Esophagus muscularis mucosa (tissue), 4 donors: ENCODE measurements around the gene IGLL1. TPM values are rescaled to one million over a fixed set of nuclear protein-coding genes. Genes with fewer than 3 reads are reported as not detected.
"Not testable (repeated sequence)": the region's sequence is repeated elsewhere in the genome, so short reads cannot be mapped to it uniquely, and the experiment has no call there.

Source experiments
- DNase-seq: peaks from one replicate; pipeline ENCODE4 v3.0.0-alpha.2; 2017; ENCODE audit errors: extremely low spot score
- H3K27ac ChIP-seq, 4 donors: fragments of 200-600 bp; sonication (generic); replicated peaks in 1 of 4; 1 replicate in 3 of 4; 2 replicates in 1 of 4; pipeline ENCODE4 v1.5.1; 2016 to 2019; ENCODE audit warnings: mild to moderate bottlenecking in 1 of 4
- H3K27me3 ChIP-seq, 4 donors: fragments of 200-600 bp; sonication (generic); one replicate each; pipeline versions ENCODE4 v1.5.1 to v1.6.0; 2016 to 2019
- H3K36me3 ChIP-seq, 4 donors: fragments of 200-600 bp; sonication (generic); one replicate each; pipeline ENCODE4 v1.5.1; 2016 to 2019
- H3K4me1 ChIP-seq, 4 donors: fragments of 200-600 bp; sonication (generic); one replicate each; pipeline ENCODE4 v1.5.1; 2016 to 2019
- H3K4me3 ChIP-seq, 4 donors: fragments of 200-600 bp; sonication (generic); 1 replicate in 2 of 4; 2 replicates in 2 of 4; pipeline ENCODE4 v1.5.1; 2016 to 2019; ENCODE audit warnings: mild to moderate bottlenecking in 4 of 4, moderate library complexity in 1 of 4
- H3K9me3 ChIP-seq, 4 donors: fragments of 200-600 bp; sonication (generic); 1 replicate in 3 of 4; 2 replicates in 1 of 4; pipeline ENCODE4 v1.5.1; 2016 to 2019
- CTCF ChIP-seq, 3 experiments: fragments of 200-600 bp in 2 of 3; fragments of 450-650 bp in 1 of 3; sonication (generic) in 2 of 3; IDR thresholded peaks; one replicate each; pipeline ENCODE4 v1.5.1; 2017 to 2019; ENCODE audit warnings: antibody characterized with exemption in 3 of 3, mild to moderate bottlenecking in 2 of 3, moderate library complexity in 1 of 3
- EP300 ChIP-seq: sonication (generic); formaldehyde crosslinking; IDR thresholded peaks from one replicate; pipeline ENCODE4 v1.6.1; 2017; ENCODE audit warnings: antibody characterized with exemption
- POLR2A ChIP-seq: fragments of 450-650 bp; IDR thresholded peaks from one replicate; pipeline ENCODE4 v1.6.1; 2017; ENCODE audit warnings: antibody characterized with exemption, moderate library complexity, mild to moderate bottlenecking, low read depth
- POLR2AphosphoS5 ChIP-seq, 2 donors: sonication (generic); formaldehyde crosslinking; IDR thresholded peaks; one replicate each; pipeline ENCODE4 v1.6.1; 2017; ENCODE audit warnings: antibody characterized with exemption in 2 of 2
- WGBS: methylation state at CpG from one replicate; pipeline ENCODE4 v1.1.5; 2018; 5-methylcytosine and 5-hydroxymethylcytosine counted together
- intact Hi-C: fragments of 100-400 bp; cut with DNase I; formaldehyde crosslinking; loops from one replicate; pipeline ENCODE4 v1.15.1; 2023
- total RNA-seq, 4 donors: library from RNA; depleted of rRNA; stranded (reverse); fragments of >200 nt; gene quantifications; one replicate each; pipeline versions ENCODE4 v1.1.0 to v1.2.1, GENCODE V29; 2016

The IGLL1 gene
- total RNA-seq, 4 donors from 2014 or later, result not detected

- no peak for DNase-seq
These were observed 42.7 kb downstream of the IGLL1 start for GRCh38 chr22:23537416-23537815.

GRCh38 chr22:23536821-23537345 is 43.2 kb downstream of the IGLL1 start:
- no peaks in the 10 kb centered on the region for H3K27me3 ChIP-seq
- no peak for TF ChIP-seq CTCF (IDR thresholded peaks at IDR 0.05)
- no peak for TF ChIP-seq POLR2A
- TF ChIP-seq EP300, result no peak
- TF ChIP-seq POLR2AphosphoS5 (IDR thresholded peaks at IDR 0.05), result no peak
- H3K27ac ChIP-seq, result no peak overlapping the region
- 89% methylated on average over 17 of the region's 17 CpGs for WGBS
- DNase-seq, result no peak
- no peaks in the 10 kb centered on the region for H3K9me3 ChIP-seq
- intact Hi-C loops, result loop anchor here (5.0 to 10.0 kb wide), 2 partner anchors 102 to 135 kb away; no protein-coding TSS in a partner anchor
- no peaks in the 10 kb centered on the region for H3K36me3 ChIP-seq
- H3K4me1 ChIP-seq, result peaks cover 5 to 28% (median 15%) of the 10 kb centered on the region in 4 donors
- H3K4me3 ChIP-seq, result no peak overlapping the region

More at GRCh38 chr22:23537416-23537815, 42.7 kb downstream of the IGLL1 start:
- H3K27me3 ChIP-seq, result no peaks in the 10 kb centered on the region
- WGBS, result 79% methylated on average over 11 of the region's 11 CpGs
- peaks cover 5 to 32% (median 19%) of the 10 kb centered on the region in 4 donors for H3K4me1 ChIP-seq
- H3K9me3 ChIP-seq, result no peaks in the 10 kb centered on the region
- TF ChIP-seq EP300 (no peak), POLR2AphosphoS5 (IDR thresholded peaks at IDR 0.05) (no peak), CTCF (IDR thresholded peaks at IDR 0.05) (no peak), POLR2A (no peak)
- no peak overlapping the region for H3K4me3 ChIP-seq
- intact Hi-C loops, result loop anchor here (5.0 to 10.0 kb wide), 2 partner anchors 103 to 135 kb away; no protein-coding TSS in a partner anchor
- no peak overlapping the region for H3K27ac ChIP-seq
- H3K36me3 ChIP-seq, result no peaks in the 10 kb centered on the region

- peaks cover 5 to 25% (median 13%) of the 10 kb centered on the region in 4 donors for H3K4me1 ChIP-seq
- H3K36me3 ChIP-seq, H3K27ac ChIP-seq, DNase-seq, H3K27me3 ChIP-seq, H3K9me3 ChIP-seq, H3K4me3 ChIP-seq: not testable (repeated sequence)
- intact Hi-C loops, result loop anchor here (5.0 to 10.0 kb wide), 2 partner anchors 101 to 134 kb away; no protein-coding TSS in a partner anchor
- WGBS, result 73% methylated on average over 5 of the region's 5 CpGs
These were observed 44.1 kb downstream of the IGLL1 start for GRCh38 chr22:23535790-23536661.

- Histone ChIP-seq H3K27ac (no peak overlapping the region), H3K4me3 (no peak overlapping the region), H3K9me3 (no peaks in the 10 kb centered on the region), H3K4me1 (peaks cover 5 to 25% (median 13%) of the 10 kb centered on the region in 4 donors), H3K36me3 (no peaks in the 10 kb centered on the region), H3K27me3 (no peaks in the 10 kb centered on the region)
- no peak for TF ChIP-seq CTCF (IDR thresholded peaks at IDR 0.05)
- TF ChIP-seq POLR2AphosphoS5 (IDR thresholded peaks at IDR 0.05), result no peak
- no peak for TF ChIP-seq EP300
- no peak for TF ChIP-seq POLR2A
- no peak for DNase-seq
- WGBS, result 92% methylated on average over 12 of the region's 29 CpGs
- intact Hi-C loops, result loop anchor here (5.0 to 10.0 kb wide), 2 partner anchors 100 to 133 kb away; no protein-coding TSS in a partner anchor
These were observed 45.0 kb downstream of the IGLL1 start for GRCh38 chr22:23534851-23535717.
